Stimulated activated naive B cell treated with anti-CD40 and anti-IgM and Interleukin-4, amounts not matched to agents 10 μg/mL and 1 μg/mL and 100 μg/mL, for 72 hours (primary cell): Measurements from ENCODE around the gene MFAP5.
A peak's percentile ranks its signal among the peaks of the same experiment; 100 is the strongest.
"Not testable (repeated sequence)": the region's sequence is repeated elsewhere in the genome, so short reads cannot be mapped to it uniquely, and the experiment has no call there.

Experiments
- ATAC-seq, 2 donors: fragments of 150-1000 bp; cut with Tn5 transposase; replicated peaks; 2 replicates each; pipeline ENCODE4 v1.10.0; 2021; ENCODE audit warnings: moderate library complexity in 1 of 2
- DNase-seq: peaks from one replicate; pipeline ENCODE4 v3.0.0; 2021
- H3K27ac Mint-ChIP-seq: one replicate; pipeline ENCODE4 v1.8.0; 2022; ENCODE audit warnings: mild to moderate bottlenecking, mixed read lengths
- H3K27me3 Mint-ChIP-seq, 2 donors: one replicate each; pipeline ENCODE4 v1.8.0; 2022; ENCODE audit warnings: mixed read lengths in 2 of 2
- H3K36me3 Mint-ChIP-seq, 2 donors: one replicate each; pipeline ENCODE4 v1.8.0; 2022; ENCODE audit warnings: mixed read lengths in 2 of 2, mild to moderate bottlenecking in 1 of 2
- H3K4me1 Mint-ChIP-seq, 2 donors: one replicate each; pipeline ENCODE4 v1.8.0; 2022; ENCODE audit warnings: mixed read lengths in 2 of 2, mild to moderate bottlenecking in 1 of 2
- H3K4me3 Mint-ChIP-seq, 2 donors: one replicate each; pipeline ENCODE4 v1.8.0; 2022; ENCODE audit warnings: mild to moderate bottlenecking in 2 of 2, mixed read lengths in 2 of 2, moderate library complexity in 1 of 2
- H3K9me3 Mint-ChIP-seq, 2 donors: one replicate each; pipeline ENCODE4 v1.8.0; 2022; ENCODE audit warnings: mixed read lengths in 2 of 2, mild to moderate bottlenecking in 1 of 2

MFAP5 gene

DNA sequence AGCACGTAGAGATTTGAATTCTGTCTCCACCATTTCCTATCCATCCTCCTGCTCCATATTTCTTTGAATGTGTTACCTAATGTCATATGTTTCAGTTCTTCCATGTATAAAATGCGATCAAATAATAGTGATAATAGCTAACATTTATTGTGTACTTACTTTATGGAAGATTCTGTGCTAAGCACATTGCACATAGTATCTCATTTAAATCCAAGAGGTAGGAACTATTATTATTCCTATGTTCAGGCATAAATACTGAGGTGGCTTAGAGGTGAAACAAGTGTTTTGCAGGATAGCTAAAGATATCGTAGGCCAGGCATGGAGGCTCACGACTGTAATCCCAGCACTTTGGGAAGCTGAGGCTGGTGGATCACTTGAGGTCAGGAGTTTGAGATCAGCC lies 32.5 kb downstream of the MFAP5 start:
- no peak for ATAC-seq
- H3K36me3 Mint-ChIP-seq = peaks cover 4 to 12% of the 10 kb centered on the region in 2 donors
- no peak for DNase-seq
- peak overlapping the region; percentile 52 for H3K27ac Mint-ChIP-seq
- H3K4me1 Mint-ChIP-seq = peaks cover 14 to 35% of the 10 kb centered on the region in 2 donors
- no peaks in the 10 kb centered on the region for H3K27me3 Mint-ChIP-seq
- peaks cover 0 to 5% of the 10 kb centered on the region in 2 donors for H3K9me3 Mint-ChIP-seq
- peak overlapping the region in 1 of 2 donors; percentile 25 for H3K4me3 Mint-ChIP-seq

DNA sequence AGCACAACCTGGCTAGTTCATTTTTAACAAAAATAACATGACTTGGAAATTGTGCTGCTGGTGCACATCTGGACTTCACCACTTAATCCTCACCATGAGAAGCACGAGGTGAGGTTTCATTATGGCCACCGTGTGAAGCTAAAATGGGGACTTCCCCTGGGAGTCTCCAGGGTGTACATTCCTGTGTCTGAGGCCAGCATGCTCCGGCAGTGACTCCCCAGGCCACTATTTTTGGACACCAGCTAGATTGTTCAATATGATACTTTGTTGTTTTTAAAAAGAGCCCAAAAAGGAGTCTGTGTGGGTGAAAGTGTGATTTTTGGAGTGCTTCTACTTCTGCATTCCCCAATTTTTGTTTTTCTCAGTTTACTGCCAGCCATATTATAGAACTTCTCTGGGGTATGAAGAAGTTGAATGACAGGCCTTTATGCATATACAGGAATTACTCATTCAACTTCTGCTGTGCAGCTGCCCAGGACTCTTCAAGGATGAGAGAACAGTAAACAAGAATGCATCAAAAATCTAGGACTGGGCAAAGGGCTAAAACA lies 33.1 kb downstream of the MFAP5 start:
- no peaks in the 10 kb centered on the region for H3K27me3 Mint-ChIP-seq

DNA sequence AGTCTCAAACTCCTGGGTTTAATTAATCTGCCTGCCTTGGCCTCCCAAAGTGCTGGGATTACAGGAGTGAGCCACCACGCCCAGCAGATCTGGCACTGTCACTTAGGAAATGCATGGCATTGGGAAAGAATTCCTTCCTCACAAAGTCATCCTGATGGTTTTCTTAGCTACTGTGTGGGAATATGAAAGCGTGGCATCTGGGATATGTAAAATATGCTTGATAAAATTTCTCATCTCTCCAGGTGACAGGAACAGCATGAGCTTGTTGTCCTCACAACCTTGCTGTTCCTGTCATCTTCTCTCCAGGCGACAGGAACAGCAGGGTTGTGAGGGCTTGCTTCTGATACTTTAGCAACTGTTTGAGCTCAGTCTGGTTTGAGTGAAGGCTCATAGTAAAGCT lies 33.9 kb downstream of the MFAP5 start:
- Mint-ChIP-seq H3K27ac (peak overlapping the region; percentile 73), H3K9me3 (peaks cover 0 to 5% of the 10 kb centered on the region in 2 donors), H3K27me3 (no peaks in the 10 kb centered on the region), H3K36me3 (peaks cover 4 to 11% of the 10 kb centered on the region in 2 donors), H3K4me3 (no peak overlapping the region), H3K4me1 (peaks cover 14 to 35% of the 10 kb centered on the region in 2 donors)
- DNase-seq (no peak), ATAC-seq (no peak)

More for the DNA sequence above, 33.1 kb downstream of the MFAP5 start:
- H3K4me3 Mint-ChIP-seq = peak overlapping the region; percentile 20 to 32
- DNase-seq (peak; percentile 86), ATAC-seq (peak; percentile 95 to 97)
- H3K27ac Mint-ChIP-seq = peak overlapping the region; percentile 52
- H3K4me1 Mint-ChIP-seq = peaks cover 14 to 35% of the 10 kb centered on the region in 2 donors
- H3K36me3 Mint-ChIP-seq = peaks cover 4 to 12% of the 10 kb centered on the region in 2 donors
- peaks cover 0 to 5% of the 10 kb centered on the region in 2 donors for H3K9me3 Mint-ChIP-seq

DNA sequence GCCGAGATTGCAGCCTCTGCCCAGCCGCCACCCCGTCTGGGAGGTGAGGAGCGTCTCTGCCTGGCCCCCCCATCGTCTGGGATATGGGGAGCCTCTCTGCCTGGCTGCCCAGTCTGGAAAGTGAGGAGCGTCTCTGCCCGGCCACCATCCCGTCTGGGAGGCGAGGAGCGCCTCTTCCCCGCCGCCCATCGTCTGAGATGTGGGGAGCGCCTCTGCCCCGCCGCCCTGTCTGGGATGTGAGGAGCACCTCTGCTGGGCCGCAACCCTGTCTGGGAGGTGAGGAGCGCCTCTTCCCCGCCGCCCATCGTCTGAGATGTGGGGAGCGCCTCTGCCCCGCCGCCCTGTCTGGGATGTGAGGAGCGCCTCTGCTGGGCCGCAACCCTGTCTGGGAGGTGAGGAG lies 37.9 kb downstream of the MFAP5 start:
- H3K4me3 Mint-ChIP-seq, H3K27me3 Mint-ChIP-seq, DNase-seq, ATAC-seq, H3K27ac Mint-ChIP-seq, H3K9me3 Mint-ChIP-seq, H3K36me3 Mint-ChIP-seq: not testable (repeated sequence)
- H3K4me1 Mint-ChIP-seq = peaks cover 14 to 26% of the 10 kb centered on the region in 2 donors

DNA sequence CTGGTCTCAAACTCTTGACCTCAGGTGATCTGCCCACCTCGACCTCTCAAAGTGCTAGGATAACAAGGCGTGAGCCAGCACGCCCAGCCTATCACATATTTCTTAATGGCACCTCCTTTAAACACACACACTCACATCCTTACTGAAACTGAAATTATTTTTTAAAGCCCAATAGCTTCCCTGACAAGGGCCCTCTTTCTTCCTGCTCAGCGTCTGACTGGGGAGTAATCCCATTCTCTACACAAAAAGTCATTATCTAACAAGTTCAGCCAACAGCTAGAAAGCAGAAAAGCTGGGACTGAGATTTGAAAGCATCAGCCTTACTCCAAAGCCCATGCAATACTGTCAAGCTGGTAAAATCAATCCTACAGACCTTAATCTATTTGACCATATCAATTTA lies 40.0 kb downstream of the MFAP5 start:
- Mint-ChIP-seq H3K4me3 (no peak overlapping the region), H3K36me3 (peaks cover 0 to 3% of the 10 kb centered on the region in 2 donors), H3K27me3 (no peaks in the 10 kb centered on the region), H3K27ac (no peak overlapping the region), H3K9me3 (peaks cover 0 to 2% of the 10 kb centered on the region in 2 donors), H3K4me1 (peaks cover 6 to 18% of the 10 kb centered on the region in 2 donors)
- no peak for ATAC-seq
- DNase-seq = no peak

DNA sequence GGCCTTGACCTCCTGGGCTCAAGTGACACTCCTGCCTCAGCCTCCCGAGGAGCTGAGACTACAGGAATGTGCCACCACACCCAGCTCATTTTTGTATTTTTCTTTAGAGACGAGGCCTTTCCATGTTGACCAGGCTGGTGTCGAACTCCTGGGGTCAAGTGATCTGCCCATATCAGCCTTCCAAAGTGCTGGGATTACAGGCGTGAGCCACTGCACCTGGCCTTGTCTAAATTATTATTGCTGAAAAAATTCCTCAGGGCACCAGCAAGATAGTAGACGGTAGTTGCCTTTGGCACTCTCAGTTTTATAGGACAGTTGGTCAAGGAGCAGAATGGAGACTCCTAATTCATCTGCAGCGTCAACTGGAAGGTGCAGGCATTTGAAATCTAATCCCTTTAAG lies 47.4 kb downstream of the MFAP5 start:
- Mint-ChIP-seq H3K4me1 (peaks cover 22 to 31% of the 10 kb centered on the region in 2 donors), H3K9me3 (peaks cover 3 to 8% of the 10 kb centered on the region in 2 donors), H3K27me3 (no peaks in the 10 kb centered on the region), H3K4me3 (no peak overlapping the region), H3K36me3 (peaks cover 2 to 10% of the 10 kb centered on the region in 2 donors), H3K27ac (no peak overlapping the region)
- DNase-seq (no peak), ATAC-seq (no peak)

DNA sequence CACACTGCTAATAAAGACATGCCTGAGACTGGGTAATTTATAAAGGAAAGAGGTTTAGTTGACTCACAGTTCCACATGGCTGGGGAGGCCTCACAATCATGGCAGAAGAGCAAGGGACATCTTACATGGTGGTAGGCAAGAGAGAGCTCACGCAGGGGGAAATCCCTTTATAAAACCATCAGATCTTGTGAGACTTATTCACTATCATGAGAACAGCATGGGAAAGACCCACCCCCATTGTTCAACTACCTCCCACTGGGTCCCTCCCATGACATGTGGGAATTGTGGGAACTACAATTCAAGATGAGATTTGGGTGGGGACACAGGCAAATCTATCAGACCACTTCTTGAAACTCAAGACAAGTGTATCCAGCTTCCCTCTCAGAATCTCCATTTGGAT lies 48.7 kb downstream of the MFAP5 start:
- ATAC-seq, H3K4me3 Mint-ChIP-seq, H3K36me3 Mint-ChIP-seq, H3K9me3 Mint-ChIP-seq, H3K27ac Mint-ChIP-seq, H3K27me3 Mint-ChIP-seq, DNase-seq: not testable (repeated sequence)
- peaks cover 25 to 32% of the 10 kb centered on the region in 2 donors for H3K4me1 Mint-ChIP-seq

DNA sequence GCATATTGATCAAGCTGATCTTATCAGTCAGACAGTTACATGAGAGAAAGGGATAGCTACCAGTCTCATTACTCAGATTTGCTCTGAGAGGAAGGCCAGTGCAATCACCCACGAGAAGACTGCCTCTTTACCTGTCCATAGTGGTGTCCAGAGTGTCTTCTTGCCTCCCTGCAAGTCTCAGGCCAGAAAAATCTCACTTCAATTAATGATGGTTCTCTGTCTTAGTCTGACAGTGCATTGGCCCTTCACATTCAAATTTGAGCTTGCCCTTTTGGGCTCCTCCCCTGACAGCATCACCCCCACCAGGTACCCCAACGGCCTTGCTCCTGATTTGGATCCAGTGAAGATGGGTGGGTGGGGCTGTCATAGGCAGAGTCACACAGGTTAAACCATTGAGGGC lies 50.0 kb downstream of the MFAP5 start, which contains the start of gene AICDA:
Gene AICDA (minus strand): TSS at position 231 of the 400 bp plus-strand sequence. CDS start 92 bp downstream, at position 139.
- H3K9me3 Mint-ChIP-seq = peaks cover 3 to 8% of the 10 kb centered on the region in 2 donors
- peaks cover 0 to under 1% of the 10 kb centered on the region in 2 donors for H3K27me3 Mint-ChIP-seq
- H3K36me3 Mint-ChIP-seq = peaks cover 0 to 10% of the 10 kb centered on the region in 2 donors
- peaks cover 28 to 33% of the 10 kb centered on the region in 2 donors for H3K4me1 Mint-ChIP-seq
- no peak within 1 kb of the TSS for H3K27ac Mint-ChIP-seq
- DNase-seq (no peak), ATAC-seq (peak in 1 of 2 donors; percentile 27)
- peak within 1 kb of the TSS; percentile 17 to 53 for H3K4me3 Mint-ChIP-seq

DNA sequence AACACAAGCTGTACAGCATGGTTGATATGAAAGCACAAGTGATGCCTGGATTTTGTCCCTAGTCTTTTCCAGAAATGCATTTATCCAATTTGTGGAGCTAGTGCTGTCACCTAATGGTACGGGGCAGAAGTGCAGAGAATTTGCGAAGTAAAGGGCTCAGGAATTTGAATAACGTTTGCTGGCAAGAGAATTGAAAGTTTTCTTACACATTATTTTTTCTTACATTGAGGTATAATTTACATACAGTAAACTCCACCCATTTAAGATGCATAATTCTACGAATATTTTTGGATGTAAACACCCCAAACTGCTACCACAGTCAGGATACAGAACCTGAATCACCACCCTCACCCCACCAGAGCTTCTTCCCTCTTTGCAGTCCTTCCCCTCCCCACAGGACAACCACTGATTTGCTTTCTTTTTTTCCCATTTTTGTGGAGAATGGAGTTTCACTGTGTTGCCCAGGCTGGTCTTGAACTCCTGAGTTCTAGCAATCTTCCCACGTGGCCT lies 53.5 kb downstream of the MFAP5 start:
- peak overlapping the region; percentile 78 to 79 for H3K4me3 Mint-ChIP-seq
- ATAC-seq (peak; percentile 19 to 48), DNase-seq (no peak)
- peaks cover 1 to 7% of the 10 kb centered on the region in 2 donors for H3K36me3 Mint-ChIP-seq
- peaks cover 32 to 38% of the 10 kb centered on the region in 2 donors for H3K4me1 Mint-ChIP-seq
- H3K27me3 Mint-ChIP-seq = peaks cover 11 to 16% of the 10 kb centered on the region in 2 donors
- H3K9me3 Mint-ChIP-seq = peaks cover 0 to 1% of the 10 kb centered on the region in 2 donors
- peak overlapping the region; percentile 65 for H3K27ac Mint-ChIP-seq

DNA sequence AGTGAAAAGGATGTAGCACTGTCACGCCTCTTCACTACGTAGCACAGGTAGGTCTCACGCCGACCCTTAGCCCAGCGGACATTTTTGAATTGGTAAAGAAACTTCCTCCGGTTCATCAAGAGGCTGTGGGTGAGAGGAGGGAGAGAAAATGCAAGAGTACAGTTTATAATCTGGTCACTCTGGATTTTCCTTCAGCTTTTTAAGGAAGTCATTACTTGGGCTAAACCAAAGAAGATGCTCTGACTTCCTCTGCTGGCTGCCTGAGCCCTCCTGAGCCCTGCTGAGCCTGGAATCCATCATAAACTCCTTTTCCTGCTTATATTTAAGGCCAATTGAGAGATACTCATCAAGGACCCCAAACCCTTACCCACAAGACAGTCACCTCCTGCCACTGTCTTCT lies 55.7 kb downstream of the MFAP5 start:
- ATAC-seq (no peak), DNase-seq (no peak)
- Mint-ChIP-seq H3K27ac (no peak overlapping the region), H3K4me1 (peaks cover 26 to 37% of the 10 kb centered on the region in 2 donors), H3K27me3 (peaks cover 11 to 19% of the 10 kb centered on the region in 2 donors), H3K4me3 (no peak overlapping the region), H3K36me3 (peaks cover 2 to 3% of the 10 kb centered on the region in 2 donors), H3K9me3 (no peaks in the 10 kb centered on the region)

DNA sequence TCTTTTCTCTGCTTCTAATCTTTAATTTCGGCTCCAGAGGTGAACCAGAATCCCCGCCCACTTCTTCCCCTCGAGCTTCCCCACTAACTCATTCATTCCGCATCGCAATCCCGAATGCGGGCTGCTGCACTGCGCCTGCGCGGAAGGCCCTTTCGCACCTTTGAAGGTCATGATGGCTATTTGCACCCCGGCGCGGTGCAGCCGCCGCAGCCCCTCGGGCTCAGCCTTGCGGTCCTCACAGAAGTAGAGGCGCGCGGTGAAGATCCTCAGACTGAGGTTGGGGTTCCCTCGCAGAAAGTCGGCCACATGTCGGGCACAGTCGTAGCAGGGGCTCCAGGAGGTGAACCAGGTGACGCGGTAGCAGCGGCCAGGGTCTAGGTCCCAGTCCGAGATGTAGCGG lies 57.6 kb downstream of the MFAP5 start:
- ATAC-seq = no peak
- no peak for DNase-seq
- Mint-ChIP-seq H3K27me3 (peaks cover 16 to 25% of the 10 kb centered on the region in 2 donors), H3K36me3 (peaks cover 2 to 3% of the 10 kb centered on the region in 2 donors), H3K27ac (no peak overlapping the region), H3K4me3 (no peak overlapping the region), H3K4me1 (peaks cover 17 to 26% of the 10 kb centered on the region in 2 donors), H3K9me3 (no peaks in the 10 kb centered on the region)

DNA sequence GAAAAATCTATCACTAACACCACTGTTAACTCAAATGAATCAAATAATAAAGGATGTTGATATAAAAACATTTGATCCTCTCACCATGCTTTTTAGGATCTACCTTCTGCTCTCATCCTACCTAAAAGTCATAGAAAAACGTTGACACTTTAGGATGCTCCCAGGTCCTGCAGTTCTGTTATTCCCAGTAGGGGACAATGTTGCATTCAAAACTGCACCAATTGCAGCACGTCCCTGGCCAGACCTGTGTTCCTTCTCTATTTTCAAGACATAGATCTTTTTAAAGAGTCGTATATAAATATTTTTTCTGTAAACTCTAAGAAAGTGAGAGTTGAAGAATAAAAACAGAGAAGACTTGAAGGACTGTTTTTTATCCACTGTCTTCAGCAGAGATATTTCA lies 58.8 kb downstream of the MFAP5 start:
- Mint-ChIP-seq H3K4me3 (no peak overlapping the region), H3K27me3 (peaks cover 17 to 29% of the 10 kb centered on the region in 2 donors), H3K27ac (no peak overlapping the region), H3K36me3 (peaks cover 2 to 3% of the 10 kb centered on the region in 2 donors), H3K4me1 (peaks cover 11 to 14% of the 10 kb centered on the region in 2 donors), H3K9me3 (no peaks in the 10 kb centered on the region)
- no peak for ATAC-seq
- DNase-seq = no peak

DNA sequence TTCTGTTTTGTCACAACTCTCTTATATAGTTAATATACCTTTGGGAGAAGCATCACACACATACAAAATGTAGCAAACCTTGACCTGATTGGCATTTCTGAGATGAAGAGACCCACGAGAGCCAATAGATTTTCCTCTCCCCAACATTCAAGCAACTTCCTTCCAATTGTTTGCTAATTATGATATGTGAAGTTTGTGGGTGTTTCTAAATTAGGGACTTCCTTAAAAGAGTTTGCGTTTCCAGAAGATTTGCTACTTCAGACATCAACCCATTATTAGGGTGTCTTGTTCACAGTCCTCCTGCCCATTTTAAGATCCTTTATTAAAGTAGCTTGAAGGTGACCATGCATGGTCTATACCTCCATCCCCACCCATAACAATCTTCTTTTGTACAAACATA lies 59.3 kb downstream of the MFAP5 start:
- DNase-seq = no peak
- no peaks in the 10 kb centered on the region for H3K9me3 Mint-ChIP-seq
- no peak overlapping the region for H3K27ac Mint-ChIP-seq
- H3K4me1 Mint-ChIP-seq = peaks cover 9 to 11% of the 10 kb centered on the region in 2 donors
- H3K27me3 Mint-ChIP-seq = peaks cover 17 to 29% of the 10 kb centered on the region in 2 donors
- H3K4me3 Mint-ChIP-seq = no peak overlapping the region
- H3K36me3 Mint-ChIP-seq = peaks cover 2 to 3% of the 10 kb centered on the region in 2 donors
- ATAC-seq = no peak

DNA sequence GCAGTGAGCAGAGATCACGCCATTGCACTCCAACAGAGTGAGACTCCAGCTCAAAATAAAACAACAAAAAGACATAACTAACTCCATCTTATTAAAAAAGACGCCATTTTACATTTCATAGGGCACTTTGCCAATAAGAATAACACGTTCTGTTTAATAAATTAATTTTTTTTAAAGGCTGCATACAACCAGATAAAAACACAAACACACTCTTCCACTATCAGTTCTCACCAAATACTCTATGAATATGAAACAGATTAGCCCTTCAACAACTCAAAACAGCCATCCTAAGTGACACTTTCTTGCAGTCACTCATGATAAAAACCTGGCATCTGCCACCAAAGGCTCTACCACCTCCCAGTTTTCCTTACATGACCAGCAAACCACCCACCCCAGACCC lies 66.1 kb downstream of the MFAP5 start:
- no peaks in the 10 kb centered on the region for H3K4me1 Mint-ChIP-seq
- ATAC-seq (no peak), DNase-seq (no peak)
- no peaks in the 10 kb centered on the region for H3K36me3 Mint-ChIP-seq
- H3K4me3 Mint-ChIP-seq = no peak overlapping the region
- no peak overlapping the region for H3K27ac Mint-ChIP-seq
- H3K27me3 Mint-ChIP-seq = peaks cover 14 to 16% of the 10 kb centered on the region in 2 donors
- no peaks in the 10 kb centered on the region for H3K9me3 Mint-ChIP-seq
